GM12878 (cell line): ENCODE results near the gene CDK5RAP3. TPM values are rescaled to one million over a fixed set of nuclear protein-coding genes. Genes with fewer than 3 reads are reported as not detected.

ENCODE experiments used
- ATAC-seq: fragments of 200-7000 bp; cut with Tn5 transposase; 3 replicates; pipeline ENCODE4 v1.9.1; 2020; ENCODE audit warnings: mild to moderate bottlenecking, moderate library complexity
- BruUV-seq: library from RNA; stranded (reverse); fragments of 400-500 nt; replicated peaks from 2 replicates; lab custom pipeline; 2021; lab: Mats Ljungman, UMichigan
- CTCF ChIA-PET: fragments of 300-600 bp; sonication (Branson Sonifier 250); formaldehyde crosslinking; extraction: SDS; loops from one replicate; lab custom pipeline; 2021; ENCODE audit warnings: inconsistent platforms; lab: Yijun Ruan, JAX
- POLR2A ChIA-PET: fragments of 350-600 bp; formaldehyde crosslinking; extraction: SDS; loops from one replicate; lab custom pipeline; 2021; ENCODE audit warnings: inconsistent platforms; lab: Charles Lee
- RAD21 ChIA-PET: fragments of 300-600 bp; sonication (Branson Sonifier 250); formaldehyde crosslinking; loops from one replicate; lab custom pipeline; 2023; ENCODE audit warnings: antibody characterized with exemption; ENCODE audit not compliant: unreplicated experiment; lab: Charles Lee
- SMC1A ChIA-PET: fragments of 300-600 bp; sonication (Branson Sonifier 250); formaldehyde crosslinking; loops from one replicate; lab custom pipeline; 2023; ENCODE audit not compliant: unreplicated experiment, uncharacterized antibody; lab: Charles Lee
- DNase-seq: peaks from one replicate; pipeline ENCODE4 v3.0.0-alpha.2; 2011; ENCODE audit warnings: low read depth, low spot score
- FAIRE-seq: peaks from 3 replicates; lab custom pipeline; 2011; peaks lifted over from hg19 to GRCh38; lab: Jason Lieb, UNC
- H2AFZ ChIP-seq: 2 replicates; pipeline ENCODE4 v1.6.0; 2011; ENCODE audit warnings: low read depth, low read length, control low read depth; ENCODE audit not compliant: control insufficient read depth
- H3K27ac ChIP-seq: 2 replicates; pipeline ENCODE4 v1.5.1; 2011; ENCODE audit warnings: control low read depth; ENCODE audit not compliant: control insufficient read depth, insufficient read depth
- H3K27me3 ChIP-seq, 2 experiments: replicated peaks in 1 of 2; 2 replicates each; pipeline versions ENCODE4 v1.6.0 to v1.6.1; 2011; ENCODE audit warnings: low read length in 1 of 2; ENCODE audit not compliant: control insufficient read depth in 2 of 2, insufficient read depth in 2 of 2
- H3K36me3 ChIP-seq, 2 experiments: 2 replicates each; pipeline ENCODE4 v1.5.1; 2011; ENCODE audit warnings: low read length in 1 of 2; ENCODE audit not compliant: control insufficient read depth in 2 of 2, insufficient read depth in 2 of 2
- H3K4me1 ChIP-seq: 2 replicates; pipeline ENCODE4 v1.6.1; 2011; ENCODE audit warnings: mild to moderate bottlenecking, low read length, moderate library complexity, mixed read lengths; ENCODE audit not compliant: control insufficient read depth, insufficient read depth
- H3K4me2 ChIP-seq: 2 replicates; pipeline ENCODE4 v1.6.0; 2011; ENCODE audit warnings: control low read depth; ENCODE audit not compliant: control insufficient read depth, insufficient read depth
- H3K4me3 ChIP-seq: fragments of 200-600 bp; sonication (generic); 2 replicates; pipeline ENCODE4 v1.5.1; 2016
- H3K79me2 ChIP-seq: 2 replicates; pipeline ENCODE4 v1.6.0; 2011; ENCODE audit warnings: low read length; ENCODE audit not compliant: control insufficient read depth, insufficient read depth
- H3K9ac ChIP-seq: 2 replicates; pipeline ENCODE4 v1.8.0; 2011; ENCODE audit warnings: low read length, control low read depth, mixed read lengths; ENCODE audit not compliant: control insufficient read depth, insufficient read depth
- H3K9me3 ChIP-seq: replicated peaks from 3 replicates; pipeline ENCODE4 v1.5.1; 2011; ENCODE audit warnings: mild to moderate bottlenecking, low read length; ENCODE audit not compliant: control insufficient read depth, insufficient read depth
- H4K20me1 ChIP-seq: 2 replicates; pipeline ENCODE4 v1.6.0; 2011; ENCODE audit not compliant: control insufficient read depth, insufficient read depth
- CBX5 ChIP-seq: sonication (generic); IDR thresholded peaks from 2 replicates; pipeline ENCODE4 v1.6.1; 2016; ENCODE audit warnings: low read depth, moderate library complexity, mild to moderate bottlenecking, inconsistent platforms
- CREM ChIP-seq: IDR thresholded peaks from 2 replicates; pipeline ENCODE4 v1.6.1; 2014; ENCODE audit warnings: antibody characterized with exemption, low read depth
- MYC ChIP-seq: IDR thresholded peaks from 2 replicates; pipeline ENCODE4 v1.6.1; 2011; ENCODE audit warnings: mild to moderate bottlenecking, low read length, moderate library complexity, inconsistent platforms; ENCODE audit not compliant: insufficient read depth, insufficient replicate concordance, insufficient read length, severe bottlenecking
- PRDM15 ChIP-seq: fragments of 450-650 bp; formaldehyde crosslinking; IDR thresholded peaks from 2 replicates; pipeline ENCODE4 v1.4.0; 2020; ENCODE audit warnings: mild to moderate bottlenecking, moderate library complexity
- SUPT20H ChIP-seq: IDR thresholded peaks from 2 replicates; pipeline ENCODE4 v1.6.1; 2011; ENCODE audit warnings: low read depth, mild to moderate bottlenecking, low read length, moderate library complexity, borderline replicate concordance; ENCODE audit not compliant: control insufficient read depth
- WGBS: methylation state at CpG from one replicate; pipeline ENCODE4 v1.1.6; 2016; ENCODE audit warnings: low lambda C conversion rate; ENCODE audit not compliant: insufficient replicate concordance, insufficient coverage; ENCODE audit errors: missing lambda C conversion rate; 5-methylcytosine and 5-hydroxymethylcytosine counted together
- in situ Hi-C: fragments of 300-500 bp; cut with MboI; formaldehyde crosslinking; loops from 9 replicates; pipeline ENCODE4 v1.14.3; 2018; ENCODE audit warnings: mixed read lengths
- intact Hi-C: fragments of 100-400 bp; cut with micrococcal nuclease; formaldehyde crosslinking; loops from one replicate; pipeline ENCODE4 v1.14.2; 2022; ENCODE audit not compliant: unreplicated experiment
- polyA plus RNA-seq, 11 experiments: library from polyadenylated mRNA; depleted of rRNA in 4 of 11; unstranded in 6 of 11; stranded (reverse) in 5 of 11; fragments of >200 nt; fragmentation: Nextera tagmentation in 4 of 11; fragmentation: Illumina TruSeq in 1 of 11; extraction: Ambion mirVana in 4 of 11; extraction: Trizol in 1 of 11; gene quantifications; 1 replicate in 1 of 11; 2 replicates in 10 of 11; pipeline versions ENCODE4 v1.2.1 to v1.2.3, GENCODE V29; 2011 to 2016; ENCODE audit warnings: inconsistent platforms in 2 of 11, missing spikeins in 2 of 11, low read depth in 1 of 11
- total RNA-seq, 4 experiments: library from RNA; depleted of rRNA in 3 of 4; stranded (reverse); fragments of >200 nt in 3 of 4; fragmentation: Illumina TruSeq in 1 of 4; extraction: Trizol in 1 of 4; gene quantifications; 2 replicates each; pipeline versions ENCODE4 v1.2.1 to v1.2.3, GENCODE V29; 2013 to 2021
- TF ChIP-seq, protein P1 (sequence below): IDR thresholded peaks from 2 replicates; pipeline ENCODE4 v1.6.1; 2012; ENCODE audit warnings: mild to moderate bottlenecking, low read depth, low read length
- TF ChIP-seq, protein P2 (sequence below): fragments of 150-350 bp; IDR thresholded peaks from 2 replicates; pipeline ENCODE4 v1.6.1; 2014; ENCODE audit warnings: mild to moderate bottlenecking, low read depth, low read length

The CDK5RAP3 gene
- total and polyA plus RNA-seq, 10 of the 15 experiments (the other 5 are each of a cell fraction or from before 2014, with no cell fraction given): 69.4 to 237 (median 160) TPM

DNA sequence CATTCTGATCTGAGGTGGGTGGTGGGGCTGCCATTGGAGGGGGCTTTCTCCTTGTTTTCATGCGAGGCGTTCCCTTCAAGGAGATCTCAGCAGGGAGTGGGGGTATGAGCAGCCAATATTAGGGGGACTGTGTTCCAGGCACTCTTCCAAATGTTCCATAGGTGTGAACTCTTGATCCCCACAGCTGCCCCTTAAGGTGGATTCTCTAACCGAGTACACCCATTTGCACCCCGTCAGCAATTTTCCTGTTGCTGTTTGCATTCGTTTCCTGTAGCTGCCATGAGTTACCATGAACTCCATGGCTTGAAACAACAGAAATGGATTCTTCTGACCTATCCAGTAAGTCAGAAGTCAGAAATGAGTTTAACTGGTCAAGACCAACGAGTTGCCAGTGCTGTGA, 9.5 kb upstream of the CDK5RAP3 start (continued):
- no peak for TF ChIP-seq PRDM15
- TF ChIP-seq, protein P1, sequence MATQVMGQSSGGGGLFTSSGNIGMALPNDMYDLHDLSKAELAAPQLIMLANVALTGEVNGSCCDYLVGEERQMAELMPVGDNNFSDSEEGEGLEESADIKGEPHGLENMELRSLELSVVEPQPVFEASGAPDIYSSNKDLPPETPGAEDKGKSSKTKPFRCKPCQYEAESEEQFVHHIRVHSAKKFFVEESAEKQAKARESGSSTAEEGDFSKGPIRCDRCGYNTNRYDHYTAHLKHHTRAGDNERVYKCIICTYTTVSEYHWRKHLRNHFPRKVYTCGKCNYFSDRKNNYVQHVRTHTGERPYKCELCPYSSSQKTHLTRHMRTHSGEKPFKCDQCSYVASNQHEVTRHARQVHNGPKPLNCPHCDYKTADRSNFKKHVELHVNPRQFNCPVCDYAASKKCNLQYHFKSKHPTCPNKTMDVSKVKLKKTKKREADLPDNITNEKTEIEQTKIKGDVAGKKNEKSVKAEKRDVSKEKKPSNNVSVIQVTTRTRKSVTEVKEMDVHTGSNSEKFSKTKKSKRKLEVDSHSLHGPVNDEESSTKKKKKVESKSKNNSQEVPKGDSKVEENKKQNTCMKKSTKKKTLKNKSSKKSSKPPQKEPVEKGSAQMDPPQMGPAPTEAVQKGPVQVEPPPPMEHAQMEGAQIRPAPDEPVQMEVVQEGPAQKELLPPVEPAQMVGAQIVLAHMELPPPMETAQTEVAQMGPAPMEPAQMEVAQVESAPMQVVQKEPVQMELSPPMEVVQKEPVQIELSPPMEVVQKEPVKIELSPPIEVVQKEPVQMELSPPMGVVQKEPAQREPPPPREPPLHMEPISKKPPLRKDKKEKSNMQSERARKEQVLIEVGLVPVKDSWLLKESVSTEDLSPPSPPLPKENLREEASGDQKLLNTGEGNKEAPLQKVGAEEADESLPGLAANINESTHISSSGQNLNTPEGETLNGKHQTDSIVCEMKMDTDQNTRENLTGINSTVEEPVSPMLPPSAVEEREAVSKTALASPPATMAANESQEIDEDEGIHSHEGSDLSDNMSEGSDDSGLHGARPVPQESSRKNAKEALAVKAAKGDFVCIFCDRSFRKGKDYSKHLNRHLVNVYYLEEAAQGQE: no peak

DNA sequence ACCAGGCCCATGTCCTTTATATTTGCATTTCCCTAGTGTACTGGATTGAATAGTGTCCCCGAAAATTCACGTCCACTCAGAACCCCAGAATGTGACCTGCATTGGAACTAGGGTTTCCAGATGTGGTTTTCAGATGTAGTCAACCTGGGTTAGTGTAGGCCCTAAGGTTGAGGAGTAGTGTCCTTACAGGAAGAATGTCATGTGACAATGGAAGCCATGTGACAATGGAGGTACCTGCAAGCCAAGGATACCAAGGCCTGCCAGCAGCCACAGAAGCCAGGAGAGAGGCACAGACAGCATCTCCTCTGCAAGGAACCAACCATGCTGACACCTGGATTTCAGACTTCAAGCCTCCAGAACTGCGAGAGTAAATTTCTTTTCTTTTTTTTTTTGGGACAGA, 8.0 kb upstream of the CDK5RAP3 start:
- Histone ChIP-seq H2AFZ (no peak overlapping the region), H3K4me2 (no peak overlapping the region), H3K27ac (no peak overlapping the region), H3K4me1 (no peaks in the 10 kb centered on the region), H3K9me3 (no peaks in the 10 kb centered on the region), H3K36me3 (no peaks in the 10 kb centered on the region), H3K9ac (no peak overlapping the region), H3K4me3 (no peak overlapping the region), H3K27me3 (no peaks in the 10 kb centered on the region), H4K20me1 (no peaks in the 10 kb centered on the region), H3K79me2 (no peaks in the 10 kb centered on the region)
- RAD21 ChIA-PET: no interaction called here
- no peak for FAIRE-seq
- BruUV-seq: no TSS peak
- CTCF ChIA-PET: interaction anchor here (3.6 to 4.5 kb wide), 2 partner anchors 8 to 55 kb away, joined by 15 to 30 read pairs; partner anchors contain the start of gene CDK5RAP3
- ATAC-seq: no peak
- intact Hi-C loops (no loop called here), in situ Hi-C loops (no loop called here)
- SMC1A ChIA-PET: interaction anchor here (4.3 kb wide), 1 partner anchor 13 kb away, joined by 23 read pairs; no protein-coding TSS in a partner anchor
- WGBS: 13% methylated on average over 3 of the region's 3 CpGs
- POLR2A ChIA-PET: interaction anchor here (1.2 kb wide), 1 partner anchor 8 kb away, joined by 3 read pairs; the partner anchor contains the start of gene CDK5RAP3
- no peak for DNase-seq
- TF ChIP-seq CBX5 (no peak), CREM (no peak), MYC (no peak), PRDM15 (no peak), SUPT20H (no peak)
- TF ChIP-seq, protein P2, sequence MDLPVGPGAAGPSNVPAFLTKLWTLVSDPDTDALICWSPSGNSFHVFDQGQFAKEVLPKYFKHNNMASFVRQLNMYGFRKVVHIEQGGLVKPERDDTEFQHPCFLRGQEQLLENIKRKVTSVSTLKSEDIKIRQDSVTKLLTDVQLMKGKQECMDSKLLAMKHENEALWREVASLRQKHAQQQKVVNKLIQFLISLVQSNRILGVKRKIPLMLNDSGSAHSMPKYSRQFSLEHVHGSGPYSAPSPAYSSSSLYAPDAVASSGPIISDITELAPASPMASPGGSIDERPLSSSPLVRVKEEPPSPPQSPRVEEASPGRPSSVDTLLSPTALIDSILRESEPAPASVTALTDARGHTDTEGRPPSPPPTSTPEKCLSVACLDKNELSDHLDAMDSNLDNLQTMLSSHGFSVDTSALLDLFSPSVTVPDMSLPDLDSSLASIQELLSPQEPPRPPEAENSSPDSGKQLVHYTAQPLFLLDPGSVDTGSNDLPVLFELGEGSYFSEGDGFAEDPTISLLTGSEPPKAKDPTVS: no peak
